T-helper 1 cell treated with Interleukin-12 subunit alpha and Interleukin-12 subunit beta and Interleukin-4 antibody, amounts not matched to agents 30 μg/mL and 1 μg/mL, for 36 hours (primary cell): ENCODE data around the gene RAD23A.

Source experiments
- H3K27ac Mint-ChIP-seq: one replicate; pipeline ENCODE4 v1.8.0; 2021; ENCODE audit warnings: mild to moderate bottlenecking, mixed read lengths
- H3K27me3 Mint-ChIP-seq: one replicate; pipeline ENCODE4 v1.8.0; 2021; ENCODE audit warnings: low read depth, mixed read lengths
- H3K36me3 Mint-ChIP-seq: one replicate; pipeline ENCODE4 v1.8.0; 2021; ENCODE audit warnings: low read depth, mixed read lengths
- H3K4me1 Mint-ChIP-seq: one replicate; pipeline ENCODE4 v1.8.0; 2021; ENCODE audit warnings: low read depth, mixed read lengths
- H3K4me3 Mint-ChIP-seq: one replicate; pipeline ENCODE4 v1.8.0; 2021; ENCODE audit warnings: mild to moderate bottlenecking, moderate library complexity, mixed read lengths
- H3K9me3 Mint-ChIP-seq: one replicate; pipeline ENCODE4 v1.8.0; 2021; ENCODE audit warnings: mixed read lengths

The RAD23A gene

DNA sequence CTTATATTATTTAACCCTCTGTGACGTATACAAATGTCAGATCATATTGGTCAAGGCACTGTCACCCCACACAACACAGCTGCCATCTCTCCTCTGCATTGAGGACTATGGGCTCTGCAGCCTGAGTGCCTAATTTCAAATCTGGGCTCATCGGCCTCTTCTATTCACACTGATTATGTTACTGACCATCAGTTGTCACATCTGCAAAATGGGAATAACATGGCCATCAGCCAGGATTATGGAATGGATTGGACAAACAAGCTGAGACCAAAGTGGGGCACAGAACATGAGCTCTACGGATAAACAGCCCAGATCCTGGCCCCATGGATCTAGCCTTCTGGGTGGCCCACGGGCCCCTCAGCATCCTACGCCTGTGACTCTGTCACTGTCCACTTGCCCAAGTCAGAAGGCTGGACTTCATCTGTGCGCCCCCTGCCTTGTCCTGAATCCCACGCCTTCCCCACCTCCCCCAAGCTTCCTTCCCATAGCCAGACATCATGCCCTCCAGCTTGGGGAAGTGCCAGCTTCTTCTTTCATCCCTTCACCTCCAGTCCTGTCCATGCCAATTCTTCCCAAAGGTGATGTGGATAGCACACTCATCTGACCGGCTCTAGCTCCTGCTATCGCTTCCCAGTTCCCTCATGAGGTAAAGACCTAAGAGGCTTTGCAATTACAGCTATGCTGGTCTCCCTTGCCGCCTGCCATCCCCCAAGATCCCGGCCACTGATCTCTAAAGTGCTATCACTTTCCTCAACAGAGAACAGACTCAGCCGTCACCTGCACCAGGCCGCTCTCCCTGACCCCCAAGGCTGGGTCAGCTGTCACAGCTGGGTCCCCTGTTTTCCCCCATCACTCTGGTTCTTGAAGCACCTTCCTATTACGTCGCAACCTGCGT lies 13.0 kb upstream of the RAD23A start:
- H3K27me3 Mint-ChIP-seq: no peaks in the 10 kb centered on the region
- peaks cover 24% of the 10 kb centered on the region for H3K4me1 Mint-ChIP-seq
- H3K36me3 Mint-ChIP-seq: peaks cover 22% of the 10 kb centered on the region
- H3K4me3 Mint-ChIP-seq: peak overlapping the region; percentile 99
- no peaks in the 10 kb centered on the region for H3K9me3 Mint-ChIP-seq
- H3K27ac Mint-ChIP-seq: peak overlapping the region; percentile 90

DNA sequence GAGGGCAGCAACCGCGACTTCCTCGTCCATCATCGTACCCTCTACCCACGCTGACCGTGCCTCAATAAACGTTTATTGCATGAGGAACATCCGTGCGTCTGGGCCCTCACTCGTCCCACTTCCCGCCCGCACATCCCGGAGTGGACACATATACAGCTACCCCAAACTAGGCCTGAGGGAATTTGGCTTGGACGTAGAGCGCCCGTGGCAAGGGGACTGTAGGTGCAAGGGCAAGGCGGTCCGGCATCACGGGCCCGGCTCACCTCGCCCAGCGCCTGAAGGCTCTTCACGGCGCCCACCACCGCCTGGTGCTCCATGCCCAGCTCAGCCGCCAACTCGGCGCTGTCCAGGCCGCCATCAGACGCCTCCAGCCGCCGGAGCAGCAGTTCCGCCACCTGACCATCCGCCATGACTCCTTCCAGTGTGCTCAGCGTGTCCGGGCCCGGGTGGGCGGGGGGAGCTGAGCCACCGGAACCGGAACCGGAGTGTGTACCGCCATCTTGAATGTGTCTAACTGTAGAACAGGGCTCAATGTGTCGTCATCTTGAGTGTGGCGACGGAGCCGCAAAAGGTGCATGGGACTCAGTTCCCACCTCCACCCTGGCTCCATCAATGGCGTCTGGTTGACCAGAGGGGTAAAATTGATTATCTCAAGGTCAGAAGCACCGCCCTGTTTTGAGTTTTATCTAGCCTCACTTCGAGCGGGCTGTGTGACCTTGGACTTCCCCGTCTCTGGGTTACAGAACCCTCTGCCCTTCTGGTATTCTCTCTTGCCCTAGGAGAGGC lies 12.2 kb upstream of the RAD23A start, which contains the start of gene FARSA:
Gene FARSA, minus strand, starts transcription at position 425 of the 786 bp plus-strand sequence. Its CDS starts 15 bp downstream, at position 410.
- peak within 1 kb of the TSS; percentile 90 for H3K27ac Mint-ChIP-seq
- peak within 1 kb of the TSS; percentile 99 for H3K4me3 Mint-ChIP-seq
- peaks cover 27% of the 10 kb centered on the region for H3K4me1 Mint-ChIP-seq
- H3K36me3 Mint-ChIP-seq: peaks cover 20% of the 10 kb centered on the region
- H3K9me3 Mint-ChIP-seq: no peaks in the 10 kb centered on the region
- H3K27me3 Mint-ChIP-seq: no peaks in the 10 kb centered on the region

DNA sequence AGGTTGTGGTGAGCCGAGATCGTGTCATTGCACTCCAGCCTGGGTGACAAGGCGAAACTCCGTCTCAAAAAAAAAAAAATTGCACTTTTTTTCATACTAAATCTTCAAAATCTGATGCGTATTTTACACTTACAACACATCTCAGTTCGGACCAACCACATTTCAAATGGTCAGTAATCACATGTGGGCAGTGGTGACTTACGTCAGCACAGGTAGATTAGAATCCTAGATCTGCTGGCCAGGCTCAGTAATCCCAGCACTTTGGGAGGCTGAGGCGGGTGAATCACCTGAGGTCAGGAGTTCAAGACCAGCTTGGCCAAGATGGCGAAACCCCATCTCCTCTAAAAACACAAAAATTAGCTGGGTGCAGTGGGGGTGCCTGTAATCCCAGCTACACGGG lies 10.6 kb upstream of the RAD23A start:
- H3K4me1 Mint-ChIP-seq: peaks cover 38% of the 10 kb centered on the region

DNA sequence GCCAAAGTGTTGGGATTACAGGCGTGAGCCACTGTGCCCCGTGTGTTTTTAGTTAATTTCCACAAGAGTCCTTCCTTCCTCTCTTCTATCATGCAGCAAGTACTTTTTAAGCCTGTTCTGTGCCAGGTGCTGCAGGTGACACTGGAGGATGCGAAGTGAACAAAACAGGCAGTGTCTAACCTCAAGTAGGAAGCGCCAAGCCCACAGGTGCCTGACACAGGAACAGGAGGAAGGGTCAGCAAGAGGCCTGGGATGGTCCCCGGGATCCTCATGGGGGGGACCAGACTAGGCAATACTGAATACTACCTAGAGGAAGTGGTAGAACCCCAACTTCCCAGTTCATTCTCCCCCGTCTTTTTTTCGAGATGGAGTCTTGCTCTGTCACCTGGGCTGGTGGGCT lies 9.1 kb upstream of the RAD23A start:
- Mint-ChIP-seq H3K4me3 (no peak overlapping the region), H3K27ac (peak overlapping the region; percentile 62), H3K36me3 (peaks cover 40% of the 10 kb centered on the region)

More for the DNA sequence above, 10.6 kb upstream of the RAD23A start:
- Mint-ChIP-seq H3K27me3 (no peaks in the 10 kb centered on the region), H3K9me3 (no peaks in the 10 kb centered on the region), H3K27ac (peak overlapping the region; percentile 31), H3K4me3 (no peak overlapping the region), H3K36me3 (peaks cover 28% of the 10 kb centered on the region)

DNA sequence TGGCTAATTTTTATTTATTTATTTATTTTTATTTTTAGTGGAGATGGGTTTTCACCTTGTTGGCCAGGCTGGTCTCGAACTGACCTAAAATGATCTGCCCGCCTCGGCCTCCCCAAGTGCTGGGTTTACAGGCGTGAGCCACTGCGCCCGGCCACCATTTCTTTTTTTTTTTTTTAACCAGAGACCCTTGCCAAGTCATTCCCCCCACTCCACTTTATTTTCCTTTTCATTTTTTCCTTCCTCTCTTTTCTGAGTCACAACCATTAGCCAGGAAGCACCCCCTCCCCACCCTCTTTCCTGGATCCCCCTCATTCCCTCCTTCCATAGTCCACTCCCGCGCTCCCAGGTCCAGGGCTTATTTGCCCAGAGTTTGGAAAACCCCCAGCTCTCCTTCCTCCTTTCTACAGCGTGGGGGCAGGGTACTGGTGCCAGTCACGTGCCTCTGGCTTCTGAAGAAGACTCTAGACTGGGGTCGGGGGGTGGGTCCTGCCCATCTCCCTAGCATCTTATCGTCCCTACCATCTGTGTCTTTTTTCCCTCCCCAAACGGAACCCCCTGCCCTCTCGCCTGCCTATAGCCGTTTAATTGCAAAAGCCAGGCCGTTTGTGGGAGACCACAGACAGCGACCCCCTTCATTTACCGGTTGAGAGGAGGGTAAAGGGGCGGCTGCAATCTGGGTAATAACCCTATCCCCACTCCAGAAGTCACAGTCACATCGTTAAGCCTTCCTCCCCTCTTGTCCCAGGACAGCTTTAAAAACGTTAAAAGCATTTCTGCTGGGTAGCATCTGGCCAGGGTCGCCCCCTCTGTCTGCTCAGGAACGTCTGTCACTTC lies 8.4 kb upstream of the RAD23A start:
- Mint-ChIP-seq H3K4me1 (peaks cover 48% of the 10 kb centered on the region), H3K36me3 (peaks cover 44% of the 10 kb centered on the region), H3K27me3 (no peaks in the 10 kb centered on the region), H3K4me3 (peak overlapping the region; percentile 99), H3K27ac (peak overlapping the region; percentile 89), H3K9me3 (no peaks in the 10 kb centered on the region)

More for the DNA sequence above, 9.1 kb upstream of the RAD23A start:
- no peaks in the 10 kb centered on the region for H3K9me3 Mint-ChIP-seq
- H3K27me3 Mint-ChIP-seq: no peaks in the 10 kb centered on the region
- peaks cover 48% of the 10 kb centered on the region for H3K4me1 Mint-ChIP-seq

DNA sequence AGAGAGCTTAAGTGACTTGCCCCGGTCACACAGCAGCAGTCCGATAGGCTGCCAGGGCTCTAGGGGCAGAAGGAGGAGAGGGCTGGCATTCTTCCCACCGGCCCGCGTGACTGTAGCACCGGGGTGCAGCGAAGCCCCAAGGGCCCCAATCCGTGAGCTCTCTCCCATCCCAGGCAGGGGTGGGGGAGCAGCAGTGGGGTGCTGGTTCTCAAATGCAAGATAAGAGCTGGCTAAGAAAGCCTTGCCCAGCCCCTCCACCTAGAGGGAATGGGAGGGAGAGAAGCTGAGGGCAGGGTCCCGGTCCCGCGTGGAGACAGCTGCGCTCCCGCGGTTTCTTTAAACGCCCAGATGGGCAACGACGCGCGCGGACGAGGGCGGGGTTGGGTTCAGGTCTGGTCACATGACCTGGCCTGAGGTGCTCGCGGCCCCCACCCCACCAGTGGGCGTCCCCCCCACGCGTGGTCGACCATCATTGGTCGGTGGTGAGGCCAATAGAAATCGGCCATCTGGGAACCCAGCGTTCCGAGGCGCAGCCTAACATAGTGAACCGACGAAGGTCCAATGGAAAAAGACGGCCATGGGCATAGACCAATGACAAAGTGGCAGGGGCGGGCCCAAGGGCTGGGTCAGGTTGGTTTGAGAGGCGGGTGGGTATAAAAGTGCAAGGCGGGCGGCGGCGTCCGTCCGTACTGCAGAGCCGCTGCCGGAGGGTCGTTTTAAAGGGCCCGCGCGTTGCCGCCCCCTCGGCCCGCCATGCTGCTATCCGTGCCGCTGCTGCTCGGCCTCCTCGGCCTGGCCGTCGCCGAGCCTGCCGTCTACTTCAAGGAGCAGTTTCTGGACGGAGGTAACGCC lies 7.5 kb upstream of the RAD23A start, which contains the start of gene CALR:
Gene CALR, plus strand, starts transcription at position 683 of the 852 bp plus-strand sequence. Its CDS starts 71 bp downstream, at position 754.
- H3K27me3 Mint-ChIP-seq: no peaks in the 10 kb centered on the region
- peaks cover 45% of the 10 kb centered on the region for H3K36me3 Mint-ChIP-seq
- peaks cover 41% of the 10 kb centered on the region for H3K4me1 Mint-ChIP-seq
- H3K4me3 Mint-ChIP-seq: peak within 1 kb of the TSS; percentile 99
- H3K27ac Mint-ChIP-seq: peak within 1 kb of the TSS; percentile 89
- no peaks in the 10 kb centered on the region for H3K9me3 Mint-ChIP-seq

DNA sequence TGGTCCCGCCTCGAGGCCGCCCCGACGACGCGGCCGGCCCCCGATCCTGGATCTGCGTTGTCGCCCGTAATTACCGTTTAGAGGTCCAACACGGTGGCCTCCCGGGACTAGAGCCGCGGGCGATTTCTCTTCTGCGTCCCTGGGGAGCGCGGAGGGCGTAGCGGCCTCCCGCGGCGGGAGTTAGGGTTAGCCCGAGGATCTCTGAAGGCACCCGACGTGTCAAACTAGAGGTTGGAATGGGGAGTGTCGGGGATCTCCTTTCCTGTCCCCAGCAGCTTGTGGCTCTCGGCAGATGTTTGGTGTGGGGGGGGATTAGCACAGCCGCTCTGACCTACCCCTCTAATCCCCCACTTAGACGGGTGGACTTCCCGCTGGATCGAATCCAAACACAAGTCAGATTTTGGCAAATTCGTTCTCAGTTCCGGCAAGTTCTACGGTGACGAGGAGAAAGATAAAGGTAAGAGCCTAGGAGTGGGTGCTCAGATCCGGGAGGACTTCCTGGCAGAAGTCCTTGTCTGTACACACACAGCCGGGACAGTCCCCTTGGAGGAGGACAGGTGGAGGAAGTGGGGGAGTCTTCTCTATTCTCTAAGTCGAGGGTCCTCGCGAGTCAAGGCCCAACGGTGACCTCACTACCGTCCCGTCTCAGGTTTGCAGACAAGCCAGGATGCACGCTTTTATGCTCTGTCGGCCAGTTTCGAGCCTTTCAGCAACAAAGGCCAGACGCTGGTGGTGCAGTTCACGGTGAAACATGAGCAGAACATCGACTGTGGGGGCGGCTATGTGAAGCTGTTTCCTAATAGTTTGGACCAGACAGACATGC lies 6.7 kb upstream of the RAD23A start:
- Mint-ChIP-seq H3K4me1 (peaks cover 42% of the 10 kb centered on the region), H3K9me3 (no peaks in the 10 kb centered on the region), H3K27ac (peak overlapping the region; percentile 89), H3K36me3 (peaks cover 50% of the 10 kb centered on the region), H3K4me3 (peak overlapping the region; percentile 99), H3K27me3 (no peaks in the 10 kb centered on the region)

DNA sequence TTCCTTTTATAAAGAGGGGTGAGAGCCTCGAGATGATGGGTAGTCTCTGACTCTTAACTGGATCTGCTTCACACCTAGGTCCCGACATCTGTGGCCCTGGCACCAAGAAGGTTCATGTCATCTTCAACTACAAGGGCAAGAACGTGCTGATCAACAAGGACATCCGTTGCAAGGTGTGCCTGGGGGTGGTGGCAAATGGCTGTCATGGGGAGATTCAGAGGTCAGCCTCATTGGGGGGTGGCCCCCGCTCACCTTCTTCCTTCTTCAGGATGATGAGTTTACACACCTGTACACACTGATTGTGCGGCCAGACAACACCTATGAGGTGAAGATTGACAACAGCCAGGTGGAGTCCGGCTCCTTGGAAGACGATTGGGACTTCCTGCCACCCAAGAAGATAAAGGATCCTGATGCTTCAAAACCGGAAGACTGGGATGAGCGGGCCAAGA lies 5.7 kb upstream of the RAD23A start:
- peak overlapping the region; percentile 89 for H3K27ac Mint-ChIP-seq

DNA sequence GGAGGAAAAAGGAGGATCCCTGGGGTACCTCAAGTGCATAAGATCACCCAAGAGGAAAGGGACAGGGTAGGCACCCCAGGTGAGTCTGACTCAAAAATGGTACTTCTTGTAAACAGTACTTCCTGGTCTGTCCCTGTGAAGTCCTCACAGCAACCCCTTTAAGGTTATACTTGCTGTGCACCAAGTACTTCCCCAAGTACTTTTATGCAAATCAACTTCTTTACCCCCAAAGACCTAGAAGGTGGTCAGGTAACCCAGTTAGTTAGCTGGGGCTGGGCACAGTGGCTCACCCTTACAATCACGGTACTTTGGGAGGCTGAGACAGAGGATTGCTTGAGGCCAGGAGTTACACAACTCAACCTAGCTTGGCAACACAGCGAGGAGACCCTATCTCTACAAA lies 4.8 kb upstream of the RAD23A start:
- Mint-ChIP-seq H3K4me3 (peak overlapping the region; percentile 99), H3K4me1 (peaks cover 53% of the 10 kb centered on the region), H3K27ac (peak overlapping the region; percentile 74), H3K36me3 (peaks cover 68% of the 10 kb centered on the region), H3K27me3 (no peaks in the 10 kb centered on the region), H3K9me3 (no peaks in the 10 kb centered on the region)

More for the DNA sequence above, 5.7 kb upstream of the RAD23A start:
- Mint-ChIP-seq H3K36me3 (peaks cover 60% of the 10 kb centered on the region), H3K9me3 (no peaks in the 10 kb centered on the region), H3K27me3 (no peaks in the 10 kb centered on the region), H3K4me1 (peaks cover 47% of the 10 kb centered on the region), H3K4me3 (peak overlapping the region; percentile 99)

DNA sequence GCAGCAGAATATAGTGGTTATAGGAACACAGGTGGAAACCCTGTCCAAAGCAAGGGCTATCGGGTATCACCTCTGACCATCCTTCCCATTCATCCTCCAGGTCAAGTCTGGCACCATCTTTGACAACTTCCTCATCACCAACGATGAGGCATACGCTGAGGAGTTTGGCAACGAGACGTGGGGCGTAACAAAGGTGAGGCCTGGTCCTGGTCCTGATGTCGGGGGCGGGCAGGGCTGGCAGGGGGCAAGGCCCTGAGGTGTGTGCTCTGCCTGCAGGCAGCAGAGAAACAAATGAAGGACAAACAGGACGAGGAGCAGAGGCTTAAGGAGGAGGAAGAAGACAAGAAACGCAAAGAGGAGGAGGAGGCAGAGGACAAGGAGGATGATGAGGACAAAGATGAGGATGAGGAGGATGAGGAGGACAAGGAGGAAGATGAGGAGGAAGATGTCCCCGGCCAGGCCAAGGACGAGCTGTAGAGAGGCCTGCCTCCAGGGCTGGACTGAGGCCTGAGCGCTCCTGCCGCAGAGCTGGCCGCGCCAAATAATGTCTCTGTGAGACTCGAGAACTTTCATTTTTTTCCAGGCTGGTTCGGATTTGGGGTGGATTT lies 2.1 kb upstream of the RAD23A start:
- Mint-ChIP-seq H3K27me3 (no peaks in the 10 kb centered on the region), H3K9me3 (no peaks in the 10 kb centered on the region), H3K4me3 (peak overlapping the region; percentile 19), H3K36me3 (peaks cover 79% of the 10 kb centered on the region), H3K27ac (peak overlapping the region; percentile 91), H3K4me1 (peaks cover 52% of the 10 kb centered on the region)

DNA sequence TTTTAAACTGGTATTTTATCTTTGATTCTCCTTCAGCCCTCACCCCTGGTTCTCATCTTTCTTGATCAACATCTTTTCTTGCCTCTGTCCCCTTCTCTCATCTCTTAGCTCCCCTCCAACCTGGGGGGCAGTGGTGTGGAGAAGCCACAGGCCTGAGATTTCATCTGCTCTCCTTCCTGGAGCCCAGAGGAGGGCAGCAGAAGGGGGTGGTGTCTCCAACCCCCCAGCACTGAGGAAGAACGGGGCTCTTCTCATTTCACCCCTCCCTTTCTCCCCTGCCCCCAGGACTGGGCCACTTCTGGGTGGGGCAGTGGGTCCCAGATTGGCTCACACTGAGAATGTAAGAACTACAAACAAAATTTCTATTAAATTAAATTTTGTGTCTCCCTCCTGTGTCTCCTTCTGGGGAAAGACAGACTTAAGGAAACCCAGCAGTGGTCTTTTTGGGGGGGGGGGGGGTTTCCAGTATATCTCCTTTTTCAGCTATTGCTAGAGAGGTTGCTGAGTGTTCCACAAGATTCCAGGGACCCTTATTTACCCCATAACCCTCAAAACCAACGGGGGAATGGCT lies 1.5 kb upstream of the RAD23A start:
- Mint-ChIP-seq H3K4me3 (no peak overlapping the region), H3K36me3 (peaks cover 74% of the 10 kb centered on the region), H3K9me3 (no peaks in the 10 kb centered on the region), H3K27me3 (no peaks in the 10 kb centered on the region), H3K4me1 (peaks cover 50% of the 10 kb centered on the region), H3K27ac (peak overlapping the region; percentile 67)
